Measurements from ENCODE around the gene SPATA20.

SPATA20 gene

DNA sequence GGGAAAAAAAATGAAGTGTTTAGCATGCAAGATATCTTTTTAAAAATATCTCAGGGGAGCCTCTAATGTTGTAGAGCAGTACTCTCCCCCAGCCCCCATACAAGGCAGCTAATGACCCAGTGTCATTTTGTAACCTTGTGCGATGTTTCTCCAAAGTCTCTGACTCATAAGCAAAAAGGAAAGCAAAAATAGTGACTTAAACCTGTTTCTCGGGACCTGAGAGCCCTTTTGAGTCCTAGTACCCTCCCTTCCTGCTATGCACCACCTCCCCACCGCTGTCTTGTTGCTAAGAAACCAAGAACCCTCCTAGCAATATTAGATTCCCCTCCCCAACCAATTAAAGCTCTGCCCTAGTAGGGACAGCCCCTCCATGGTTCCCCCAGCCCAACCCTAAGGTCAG lies 35.9 kb upstream of the SPATA20 start:
- DNase-seq (ENCODE audit: extremely low read depth, insufficient read length): peak; percentile 76
- TF ChIP-seq, protein P1, sequence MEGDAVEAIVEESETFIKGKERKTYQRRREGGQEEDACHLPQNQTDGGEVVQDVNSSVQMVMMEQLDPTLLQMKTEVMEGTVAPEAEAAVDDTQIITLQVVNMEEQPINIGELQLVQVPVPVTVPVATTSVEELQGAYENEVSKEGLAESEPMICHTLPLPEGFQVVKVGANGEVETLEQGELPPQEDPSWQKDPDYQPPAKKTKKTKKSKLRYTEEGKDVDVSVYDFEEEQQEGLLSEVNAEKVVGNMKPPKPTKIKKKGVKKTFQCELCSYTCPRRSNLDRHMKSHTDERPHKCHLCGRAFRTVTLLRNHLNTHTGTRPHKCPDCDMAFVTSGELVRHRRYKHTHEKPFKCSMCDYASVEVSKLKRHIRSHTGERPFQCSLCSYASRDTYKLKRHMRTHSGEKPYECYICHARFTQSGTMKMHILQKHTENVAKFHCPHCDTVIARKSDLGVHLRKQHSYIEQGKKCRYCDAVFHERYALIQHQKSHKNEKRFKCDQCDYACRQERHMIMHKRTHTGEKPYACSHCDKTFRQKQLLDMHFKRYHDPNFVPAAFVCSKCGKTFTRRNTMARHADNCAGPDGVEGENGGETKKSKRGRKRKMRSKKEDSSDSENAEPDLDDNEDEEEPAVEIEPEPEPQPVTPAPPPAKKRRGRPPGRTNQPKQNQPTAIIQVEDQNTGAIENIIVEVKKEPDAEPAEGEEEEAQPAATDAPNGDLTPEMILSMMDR (IDR thresholded peaks at IDR 0.05; ENCODE audit: insufficient read depth, low read length, poor library complexity, severe bottlenecking): no peak
- H3K36me3 ChIP-seq (ENCODE audit: control insufficient read depth, insufficient read depth, low read length): no peaks in the 10 kb centered on the region
- H3K4me3 ChIP-seq (replicated peaks; ENCODE audit: low read depth, low read length): no peak overlapping the region
- H3K27me3 ChIP-seq (replicated peaks; ENCODE audit: control insufficient read depth, insufficient read depth, low read length): no peaks in the 10 kb centered on the region

DNA sequence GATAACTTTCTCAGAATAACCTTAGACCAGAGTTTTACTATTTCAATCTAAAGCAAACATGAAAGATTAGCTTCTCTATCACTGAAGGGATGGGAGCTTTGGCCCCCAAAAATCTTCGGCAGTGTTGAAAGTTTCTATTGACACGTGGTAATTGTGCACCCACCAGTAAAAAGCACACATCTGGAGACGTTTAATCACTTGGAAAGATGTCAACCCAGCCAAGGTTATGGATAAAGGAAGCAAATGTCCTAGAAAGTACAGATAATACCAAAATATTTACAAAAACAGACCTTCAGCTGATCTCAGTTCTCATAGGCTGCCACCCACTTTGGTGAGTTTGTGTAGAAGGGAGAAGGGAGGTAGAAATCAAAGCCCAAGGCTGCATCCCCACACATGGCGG lies 33.5 kb upstream of the SPATA20 start:
- Histone ChIP-seq H3K4me3 (replicated peaks; ENCODE audit: low read depth, low read length) (no peak overlapping the region), H3K36me3 (ENCODE audit: control insufficient read depth, insufficient read depth, low read length) (no peaks in the 10 kb centered on the region), H3K27me3 (replicated peaks; ENCODE audit: control insufficient read depth, insufficient read depth, low read length) (no peaks in the 10 kb centered on the region)
- TF ChIP-seq, protein P1 (IDR thresholded peaks at IDR 0.05; ENCODE audit: insufficient read depth, low read length, poor library complexity, severe bottlenecking): no peak
- DNase-seq (ENCODE audit: extremely low read depth, insufficient read length): no peak

DNA sequence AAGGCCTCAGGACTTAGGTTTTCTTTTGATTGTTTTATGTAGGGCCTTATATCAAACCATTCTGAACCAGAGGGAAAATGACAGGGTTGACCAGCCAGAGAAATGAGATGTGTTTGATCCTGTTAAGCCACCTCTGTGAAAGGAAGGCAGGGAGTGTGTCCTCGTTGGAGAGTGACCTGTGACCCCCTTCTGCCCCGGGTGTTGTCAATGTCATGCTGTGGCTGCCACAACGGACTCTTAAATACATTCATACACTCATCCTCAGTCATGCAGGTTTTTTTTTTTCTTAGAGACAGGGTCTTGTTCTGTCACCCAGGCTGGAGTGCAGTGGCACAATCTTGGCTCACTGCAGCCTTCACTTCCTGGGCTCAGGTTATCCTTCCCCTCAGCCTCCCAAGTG lies 32.6 kb upstream of the SPATA20 start:
- Histone ChIP-seq H3K27me3 (replicated peaks; ENCODE audit: control insufficient read depth, insufficient read depth, low read length) (no peaks in the 10 kb centered on the region), H3K36me3 (ENCODE audit: control insufficient read depth, insufficient read depth, low read length) (no peaks in the 10 kb centered on the region), H3K4me3 (replicated peaks; ENCODE audit: low read depth, low read length) (no peak overlapping the region)
- TF ChIP-seq, protein P1 (IDR thresholded peaks at IDR 0.05; ENCODE audit: insufficient read depth, low read length, poor library complexity, severe bottlenecking): no peak
- DNase-seq (ENCODE audit: extremely low read depth, insufficient read length): no peak

GRCh38 chr17:50514936-50515702 lies 31.9 kb upstream of the SPATA20 start:
- H3K27me3 ChIP-seq (replicated peaks; ENCODE audit: control insufficient read depth, insufficient read depth, low read length): no peaks in the 10 kb centered on the region
- no peak for DNase-seq (ENCODE audit: extremely low read depth, insufficient read length)
- no peak overlapping the region for H3K4me3 ChIP-seq (replicated peaks; ENCODE audit: low read depth, low read length)
- no peaks in the 10 kb centered on the region for H3K36me3 ChIP-seq (ENCODE audit: control insufficient read depth, insufficient read depth, low read length)
- TF ChIP-seq, protein P1 (IDR thresholded peaks at IDR 0.05; ENCODE audit: insufficient read depth, low read length, poor library complexity, severe bottlenecking): no peak

DNA sequence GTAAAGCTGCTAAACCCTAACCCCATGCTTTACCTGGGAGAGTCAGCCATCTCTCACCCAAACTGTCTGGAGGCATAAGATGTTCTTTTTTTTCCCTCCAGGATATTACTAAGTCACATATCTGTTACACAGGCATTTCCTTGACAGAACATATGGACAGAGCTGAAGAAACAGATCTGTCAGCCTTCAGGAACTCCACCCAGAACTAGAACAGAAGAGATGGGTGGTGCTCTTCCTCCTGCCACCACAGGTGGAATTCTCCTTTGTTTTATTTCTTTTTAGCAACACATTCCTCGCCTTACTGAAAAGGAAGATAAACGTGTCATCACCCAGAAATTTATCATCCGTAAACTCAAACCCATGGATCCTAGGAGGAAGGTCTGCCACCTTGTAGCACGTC lies 30.0 kb upstream of the SPATA20 start:
- no peak for DNase-seq (ENCODE audit: extremely low read depth, insufficient read length)
- TF ChIP-seq, protein P1 (IDR thresholded peaks at IDR 0.05; ENCODE audit: insufficient read depth, low read length, poor library complexity, severe bottlenecking): no peak
- Histone ChIP-seq H3K27me3 (replicated peaks; ENCODE audit: control insufficient read depth, insufficient read depth, low read length) (no peaks in the 10 kb centered on the region), H3K4me3 (replicated peaks; ENCODE audit: low read depth, low read length) (no peak overlapping the region), H3K36me3 (ENCODE audit: control insufficient read depth, insufficient read depth, low read length) (no peaks in the 10 kb centered on the region)

Data from GM06990 (cell line).